DMS53 (cell line): ENCODE measurements around the gene CC2D2B.
"Not testable (repeated sequence)": the region's sequence is repeated elsewhere in the genome, so short reads cannot be mapped to it uniquely, and the experiment has no call there.

ENCODE experiments used
- DNase-seq: peaks from one replicate; lab custom pipeline; 2025; lab: John Stamatoyannopoulos, UW

CC2D2B gene

GRCh38 chr10:96023168-96023567 is 115.4 kb downstream of the CC2D2B start:
- DNase-seq, result no peak

GRCh38 chr10:96025566-96025965 is 117.8 kb downstream of the CC2D2B start:
- peak; percentile 67 for DNase-seq

GRCh38 chr10:96034625-96035024 is 126.8 kb downstream of the CC2D2B start:
- no peak for DNase-seq

- DNase-seq, result peak; percentile 29
Measured at GRCh38 chr10:96038476-96039387, 131.0 kb downstream of the CC2D2B start.

- no peak for DNase-seq
Measured at GRCh38 chr10:96041146-96041545, 133.4 kb downstream of the CC2D2B start.

GRCh38 chr10:96043033-96043892 is 135.5 kb downstream of the CC2D2B start, which contains the start of gene CCNJ:
Gene CCNJ (plus strand): TSS chr10:96043583. CDS start chr10:96044394, 811 bp downstream.
- DNase-seq, result peak; percentile 97

GRCh38 chr10:96043893-96044715 is 136.3 kb downstream of the CC2D2B start:
- DNase-seq, result peak; percentile 73

- peak; percentile 35 for DNase-seq
Measured at GRCh38 chr10:96044736-96045135, 137.0 kb downstream of the CC2D2B start.

GRCh38 chr10:96046546-96046945 is 138.8 kb downstream of the CC2D2B start:
- no peak for DNase-seq

- peak; percentile 17 for DNase-seq
Measured at GRCh38 chr10:96047004-96047649, 139.4 kb downstream of the CC2D2B start.

GRCh38 chr10:96047925-96048324 is 140.2 kb downstream of the CC2D2B start:
- not testable (repeated sequence) for DNase-seq

- DNase-seq, result no peak
Measured at GRCh38 chr10:96049340-96049739, 141.6 kb downstream of the CC2D2B start.

GRCh38 chr10:96053985-96054384 is 146.2 kb downstream of the CC2D2B start:
- no peak for DNase-seq

- DNase-seq, result no peak
Measured at GRCh38 chr10:96056787-96057186, 149.0 kb downstream of the CC2D2B start.

GRCh38 chr10:96061232-96061631 is 153.5 kb downstream of the CC2D2B start:
- DNase-seq, result no peak

GRCh38 chr10:96072674-96073073 is 164.9 kb downstream of the CC2D2B start:
- peak; percentile 19 for DNase-seq

GRCh38 chr10:96073722-96074121 is 165.9 kb downstream of the CC2D2B start:
- no peak for DNase-seq

GRCh38 chr10:96074776-96075175 is 167.0 kb downstream of the CC2D2B start:
- no peak for DNase-seq

GRCh38 chr10:96075977-96076376 is 168.2 kb downstream of the CC2D2B start:
- no peak for DNase-seq

- DNase-seq, result no peak
Measured at GRCh38 chr10:96077156-96077555, 169.4 kb downstream of the CC2D2B start.

GRCh38 chr10:96082153-96082552 is 174.4 kb downstream of the CC2D2B start:
- DNase-seq, result peak; percentile 93
